Activated CD8-positive, alpha-beta memory T cell treated with anti-CD3 and anti-CD28 coated beads for 36 hours (primary cell): Measurements from ENCODE around the gene CRIM1. TPM values are rescaled to one million over a fixed set of nuclear protein-coding genes. Genes with fewer than 3 reads are reported as not detected.

ENCODE experiments used
- CTCF ChIA-PET: fragments of 350-600 bp; sonication (Branson Sonifier 250); formaldehyde crosslinking; loops from one replicate; lab custom pipeline; 2021; ENCODE audit warnings: antibody characterized with exemption; lab: Charles Lee
- POLR2A ChIA-PET: fragments of 350-600 bp; sonication (Branson Sonifier 250); formaldehyde crosslinking; loops from one replicate; lab custom pipeline; 2021; ENCODE audit warnings: antibody characterized with exemption; lab: Charles Lee
- total RNA-seq, 2 experiments: library from RNA; stranded (reverse); gene quantifications; one replicate each; pipeline ENCODE4 v1.2.3, GENCODE V29; 2021

CRIM1 gene
- total RNA-seq, 2 experiments from 2014 or later: 18.2 to 20.1 TPM

GRCh38 chr2:36489281-36489680 is 133.7 kb downstream of the CRIM1 start:
- ChIA-PET POLR2A (no interaction called here), CTCF (interaction anchor here (0.8 kb wide), 1 partner anchor 69 kb away, joined by 3 read pairs; no protein-coding TSS in a partner anchor)

- ChIA-PET CTCF (no interaction called here), POLR2A (no interaction called here)
These were observed 135.2 kb downstream of the CRIM1 start for GRCh38 chr2:36490749-36491148.

- CTCF ChIA-PET: no interaction called here
- POLR2A ChIA-PET: no interaction called here
These were observed 136.8 kb downstream of the CRIM1 start for GRCh38 chr2:36492216-36492945.

- ChIA-PET POLR2A (no interaction called here), CTCF (no interaction called here)
These were observed 137.7 kb downstream of the CRIM1 start for GRCh38 chr2:36493306-36493705.

GRCh38 chr2:36497570-36498163 is 142.1 kb downstream of the CRIM1 start:
- ChIA-PET CTCF (no interaction called here), POLR2A (no interaction called here)

- ChIA-PET CTCF (no interaction called here), POLR2A (no interaction called here)
These were observed 143.7 kb downstream of the CRIM1 start for GRCh38 chr2:36499128-36499820.

GRCh38 chr2:36500072-36500471 is 144.5 kb downstream of the CRIM1 start:
- ChIA-PET CTCF (no interaction called here), POLR2A (no interaction called here)

- CTCF ChIA-PET: no interaction called here
- POLR2A ChIA-PET: no interaction called here
These were observed 146.5 kb downstream of the CRIM1 start for GRCh38 chr2:36502081-36502480.

GRCh38 chr2:36507408-36507812 is 151.8 kb downstream of the CRIM1 start:
- CTCF ChIA-PET: no interaction called here
- POLR2A ChIA-PET: no interaction called here

- POLR2A ChIA-PET: no interaction called here
- CTCF ChIA-PET: no interaction called here
These were observed 153.5 kb downstream of the CRIM1 start for GRCh38 chr2:36509075-36509474.

- CTCF ChIA-PET: no interaction called here
- POLR2A ChIA-PET: no interaction called here
These were observed 156.5 kb downstream of the CRIM1 start for GRCh38 chr2:36511858-36512603.

- ChIA-PET CTCF (no interaction called here), POLR2A (no interaction called here)
These were observed 157.1 kb downstream of the CRIM1 start for GRCh38 chr2:36512705-36513104.

- ChIA-PET POLR2A (no interaction called here), CTCF (no interaction called here)
These were observed 158.1 kb downstream of the CRIM1 start for GRCh38 chr2:36513661-36514060.

- POLR2A ChIA-PET: no interaction called here
- CTCF ChIA-PET: no interaction called here
These were observed 160.0 kb downstream of the CRIM1 start for GRCh38 chr2:36515538-36515937.

GRCh38 chr2:36516136-36516870 is 160.7 kb downstream of the CRIM1 start:
- ChIA-PET POLR2A (no interaction called here), CTCF (no interaction called here)

- POLR2A ChIA-PET: no interaction called here
- CTCF ChIA-PET: no interaction called here
These were observed 164.9 kb downstream of the CRIM1 start for GRCh38 chr2:36520431-36520830.

- CTCF ChIA-PET: no interaction called here
- POLR2A ChIA-PET: no interaction called here
These were observed 167.6 kb downstream of the CRIM1 start for GRCh38 chr2:36523153-36523552.

- ChIA-PET CTCF (no interaction called here), POLR2A (no interaction called here)
These were observed 169.7 kb downstream of the CRIM1 start for GRCh38 chr2:36525245-36525644.

GRCh38 chr2:36526226-36526625 is 170.6 kb downstream of the CRIM1 start:
- ChIA-PET CTCF (no interaction called here), POLR2A (no interaction called here)
